ENCODE measurements around the gene MON2.
A peak's percentile ranks its signal among the peaks of the same experiment; 100 is the strongest.
"Not testable (repeated sequence)": the region's sequence is repeated elsewhere in the genome, so short reads cannot be mapped to it uniquely, and the experiment has no call there.

MON2 gene

GRCh38 chr12:62543741-62544140, 77.1 kb downstream of the MON2 start:
- no peak for DNase-seq

- no peak for DNase-seq
Measured at GRCh38 chr12:62552906-62553556, 86.4 kb downstream of the MON2 start.

- not testable (repeated sequence) for DNase-seq
Measured at GRCh38 chr12:62559366-62559765, 92.7 kb downstream of the MON2 start.

- peak in 1 of 56 donors; percentile 4 for DNase-seq
Measured at GRCh38 chr12:62562846-62563245, 96.2 kb downstream of the MON2 start.

GRCh38 chr12:62575036-62575435, 108.4 kb downstream of the MON2 start:
- DNase-seq, result no peak

- DNase-seq, result no peak
Measured at GRCh38 chr12:62576503-62576902, 109.9 kb downstream of the MON2 start.

GRCh38 chr12:62578726-62579125, 112.1 kb downstream of the MON2 start:
- DNase-seq, result no peak

- DNase-seq, result peak in 1 of 56 donors; percentile 4
Measured at GRCh38 chr12:62581288-62582064, 114.8 kb downstream of the MON2 start.

- no peak for DNase-seq
Measured at GRCh38 chr12:62582065-62582366, 115.4 kb downstream of the MON2 start.

- no peak for DNase-seq
Measured at GRCh38 chr12:62584619-62585018, 118.0 kb downstream of the MON2 start.

- no peak for DNase-seq
Measured at GRCh38 chr12:62586850-62587249, 120.2 kb downstream of the MON2 start.

- no peak for DNase-seq
Measured at GRCh38 chr12:62588916-62589315, 122.3 kb downstream of the MON2 start.

GRCh38 chr12:62597253-62597652, 130.6 kb downstream of the MON2 start:
- no peak for DNase-seq

GRCh38 chr12:62598846-62599245, 132.2 kb downstream of the MON2 start:
- no peak for DNase-seq

- DNase-seq, result no peak
Measured at GRCh38 chr12:62599854-62600437, 133.3 kb downstream of the MON2 start.

- DNase-seq, result no peak
Measured at GRCh38 chr12:62601765-62602164, 135.1 kb downstream of the MON2 start.

GRCh38 chr12:62602255-62603060, 135.8 kb downstream of the MON2 start:
- DNase-seq, result peak; percentile 37 to 98 (median 88)

- peak; percentile 20 to 98 (median 87) for DNase-seq
Measured at GRCh38 chr12:62603061-62603810, 136.6 kb downstream of the MON2 start.

GRCh38 chr12:62603811-62604098, 137.1 kb downstream of the MON2 start:
- no peak for DNase-seq

- no peak for DNase-seq
Measured at GRCh38 chr12:62604373-62604772, 137.7 kb downstream of the MON2 start.

- DNase-seq, result no peak
Measured at GRCh38 chr12:62604871-62605270, 138.2 kb downstream of the MON2 start.
